ENCODE data around the gene MAST1. TPM values are rescaled to one million over a fixed set of nuclear protein-coding genes. Genes with fewer than 3 reads are reported as not detected.

Gene MAST1
- 1.9 and 3.5 TPM in 2 replicates for total RNA-seq (ENCODE audit: low replicate concordance)
- long read RNA-seq = 0 reads

- peaks cover 84% of the 10 kb centered on the region for H3K27me3 Mint-ChIP-seq
- peak; percentile 80 for TF ChIP-seq CTCF (conservative IDR thresholded peaks at IDR 0.05)
- DNase-seq (ENCODE audit: extremely low spot score, unreplicated experiment) = peak; percentile 75
- peak within 1 kb of the TSS; percentile 85 for H3K4me3 Mint-ChIP-seq
- no peaks in the 10 kb centered on the region for H3K9me3 Mint-ChIP-seq
- peaks cover 31% of the 10 kb centered on the region for H3K4me1 Mint-ChIP-seq (ENCODE audit: unreplicated experiment)
- H3K27ac Mint-ChIP-seq = no peak within 1 kb of the TSS
- no peaks in the 10 kb centered on the region for H3K36me3 Mint-ChIP-seq
Measured at GRCh38 chr19:12838182-12838885, at the start of gene MAST1. TSS of gene MAST1 (plus strand) at chr19:12838515. CDS start at chr19:12838573, 58 bp downstream.

- Mint-ChIP-seq H3K9me3 (no peaks in the 10 kb centered on the region), H3K27ac (peak overlapping the region; percentile 93), H3K4me3 (peak overlapping the region; percentile 85), H3K36me3 (no peaks in the 10 kb centered on the region), H3K4me1 (ENCODE audit: unreplicated experiment) (peaks cover 23% of the 10 kb centered on the region), H3K27me3 (no peaks in the 10 kb centered on the region)
- no peak for TF ChIP-seq CTCF (conservative IDR thresholded peaks at IDR 0.05)
- no peak for DNase-seq (ENCODE audit: extremely low spot score, unreplicated experiment)
Measured at GRCh38 chr19:12788682-12789097, 49.6 kb upstream of the MAST1 start.

GRCh38 chr19:12789098-12789903 lies 49.0 kb upstream of the MAST1 start:
- Mint-ChIP-seq H3K27ac (peak overlapping the region; percentile 93), H3K4me3 (peak overlapping the region; percentile 85), H3K9me3 (no peaks in the 10 kb centered on the region), H3K4me1 (ENCODE audit: unreplicated experiment) (peaks cover 26% of the 10 kb centered on the region), H3K27me3 (no peaks in the 10 kb centered on the region), H3K36me3 (no peaks in the 10 kb centered on the region)
- no peak for TF ChIP-seq CTCF (conservative IDR thresholded peaks at IDR 0.05)
- no peak for DNase-seq (ENCODE audit: extremely low spot score, unreplicated experiment)

- no peak for TF ChIP-seq CTCF (conservative IDR thresholded peaks at IDR 0.05)
- peak; percentile 94 for DNase-seq (ENCODE audit: extremely low spot score, unreplicated experiment)
- H3K9me3 Mint-ChIP-seq = no peaks in the 10 kb centered on the region
- H3K27ac Mint-ChIP-seq = peak overlapping the region; percentile 98
- no peaks in the 10 kb centered on the region for H3K27me3 Mint-ChIP-seq
- H3K4me1 Mint-ChIP-seq (ENCODE audit: unreplicated experiment) = peaks cover 28% of the 10 kb centered on the region
- H3K36me3 Mint-ChIP-seq = no peaks in the 10 kb centered on the region
- peak overlapping the region; percentile 94 for H3K4me3 Mint-ChIP-seq
Measured at GRCh38 chr19:12789904-12790619, 48.3 kb upstream of the MAST1 start.

GRCh38 chr19:12790628-12791344 lies 47.5 kb upstream of the MAST1 start:
- Mint-ChIP-seq H3K4me3 (peak overlapping the region; percentile 94), H3K36me3 (no peaks in the 10 kb centered on the region), H3K27ac (peak overlapping the region; percentile 98), H3K9me3 (no peaks in the 10 kb centered on the region), H3K4me1 (ENCODE audit: unreplicated experiment) (peaks cover 30% of the 10 kb centered on the region), H3K27me3 (no peaks in the 10 kb centered on the region)
- DNase-seq (ENCODE audit: extremely low spot score, unreplicated experiment) = no peak
- no peak for TF ChIP-seq CTCF (conservative IDR thresholded peaks at IDR 0.05)

Measured in type B pancreatic cell (in vitro differentiated cells).